HG03103 (cell line): ENCODE data around the gene TMEM86B.
"Not testable (repeated sequence)": the region's sequence is repeated elsewhere in the genome, so short reads cannot be mapped to it uniquely, and the experiment has no call there.

ENCODE experiments used
- ATAC-seq: cut with Tn5 transposase; IDR thresholded peaks from one replicate; pipeline ENCODE4 v1.9.1; 2021; ENCODE audit warnings: low read depth; ENCODE audit not compliant: unreplicated experiment

The TMEM86B gene

DNA sequence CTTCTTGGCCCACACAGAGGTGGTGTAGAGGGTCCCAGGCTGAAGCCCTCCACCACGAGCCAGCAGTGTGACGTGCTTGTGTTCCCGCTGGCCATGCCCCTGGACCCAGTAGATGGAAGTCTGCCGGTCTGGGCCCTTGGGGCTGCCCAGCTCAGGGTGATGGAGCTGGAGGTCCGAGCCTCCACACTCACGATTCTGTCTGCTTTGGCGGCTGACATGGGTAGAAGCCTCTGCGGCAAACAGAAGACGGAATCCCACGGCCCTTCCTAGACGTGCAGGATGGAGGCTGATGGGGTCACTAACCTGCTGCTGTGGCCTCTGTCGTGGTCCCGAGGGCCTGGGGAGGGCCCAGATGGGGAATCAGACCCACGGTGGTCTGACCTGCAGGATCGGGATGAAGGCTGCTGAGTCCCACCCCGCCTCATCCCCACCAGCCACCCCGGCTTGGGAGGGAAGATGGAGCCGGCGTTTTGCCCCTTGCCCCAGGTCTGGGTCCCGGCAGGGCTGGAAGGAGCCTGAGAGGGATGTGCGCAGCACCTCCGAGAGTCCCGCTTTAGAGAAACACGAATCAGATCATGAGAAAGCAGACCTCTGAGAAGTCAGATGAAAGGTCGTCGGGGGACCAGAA is 4.4 kb downstream of the TMEM86B start:
- no peak for ATAC-seq

- no peak for ATAC-seq
These were observed 5.1 kb downstream of the TMEM86B start for GRCh38 chr19:55223291-55224037.

GRCh38 chr19:55220525-55220924 is 8.0 kb downstream of the TMEM86B start:
- no peak for ATAC-seq

- no peak for ATAC-seq
These were observed 11.9 kb downstream of the TMEM86B start for GRCh38 chr19:55216461-55217198.

DNA sequence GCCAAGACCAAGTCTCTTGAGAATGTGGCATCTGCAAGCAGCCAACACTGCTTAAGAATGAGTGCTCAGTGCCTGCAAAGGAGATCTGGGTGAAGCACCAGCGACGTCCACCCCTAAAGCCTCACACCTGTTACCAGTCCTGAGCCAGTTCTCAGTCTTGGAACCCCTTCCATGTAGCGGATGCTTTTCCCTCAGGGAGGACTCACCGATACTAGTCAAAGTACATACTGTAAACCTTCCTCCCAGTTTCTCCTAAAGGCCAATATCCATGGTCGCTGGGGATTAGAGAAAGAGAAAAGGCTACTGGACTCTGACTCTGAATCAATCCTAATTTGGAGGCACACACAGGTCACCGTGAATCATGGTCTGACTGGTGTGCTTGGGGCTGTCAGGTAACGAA is 15.0 kb downstream of the TMEM86B start:
- no peak for ATAC-seq

DNA sequence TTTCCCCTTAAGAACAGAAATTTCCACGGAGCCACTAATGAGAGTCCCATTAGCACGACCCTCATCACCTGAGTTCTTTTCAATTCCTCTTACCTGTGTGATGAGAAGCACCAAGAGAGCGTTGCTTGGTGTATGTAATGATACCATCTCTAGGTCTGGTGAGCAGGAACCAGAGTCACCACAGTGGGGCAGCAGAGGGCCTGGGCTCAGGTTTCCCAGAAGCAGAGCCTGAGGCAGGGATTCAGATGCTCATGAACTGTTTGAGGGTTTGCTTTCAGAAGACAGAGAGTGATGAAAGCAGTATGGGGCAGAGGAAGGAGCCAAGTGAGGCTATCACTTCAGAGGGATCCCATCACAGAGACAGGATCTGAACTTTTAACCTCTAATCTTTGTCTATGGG is 16.1 kb downstream of the TMEM86B start:
- no peak for ATAC-seq

- no peak for ATAC-seq
These were observed 18.7 kb downstream of the TMEM86B start for GRCh38 chr19:55209693-55210472.

DNA sequence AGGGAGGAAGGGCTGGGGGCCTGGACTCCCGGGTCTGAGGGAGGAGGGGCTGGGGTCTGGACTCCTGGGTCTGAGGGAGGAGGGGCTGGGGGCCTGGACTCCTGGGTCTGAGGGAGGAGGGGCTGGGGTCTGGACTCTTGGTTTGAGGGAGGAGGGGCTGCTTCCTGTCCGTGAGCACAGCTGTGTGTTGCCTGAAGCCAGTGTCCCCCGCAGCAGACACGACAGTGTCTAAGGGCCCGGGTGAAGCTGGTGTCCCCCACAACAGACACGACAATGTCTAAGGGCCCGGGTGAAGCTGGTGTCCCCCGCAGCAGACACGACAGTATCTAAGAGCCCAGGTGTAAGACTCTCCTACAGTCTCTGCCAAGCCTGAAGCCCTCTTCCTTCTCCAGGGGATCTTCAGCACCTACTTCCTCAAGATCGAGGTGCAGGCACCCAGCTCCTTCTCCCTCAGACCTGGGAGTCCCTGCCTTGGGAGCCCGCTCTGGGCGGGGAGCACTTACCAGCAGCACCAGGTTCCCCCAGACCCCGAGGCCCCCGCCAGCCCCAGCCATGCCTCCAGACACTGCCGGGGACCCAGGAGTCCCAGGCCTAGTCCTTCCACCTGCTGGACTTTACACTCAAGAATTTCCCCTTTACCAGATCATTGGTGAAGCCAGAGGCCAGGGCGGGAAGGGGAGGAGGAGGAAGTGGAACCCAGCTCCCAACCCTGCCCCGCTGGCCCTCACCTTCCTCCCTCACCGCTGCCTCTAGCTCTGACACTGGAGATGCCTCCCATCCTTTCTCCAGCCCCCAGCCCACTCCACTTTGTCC is 19.5 kb downstream of the TMEM86B start, which contains the start of gene PTPRH:
Gene PTPRH, minus strand, starts transcription at position 622 of the 813 bp plus-strand sequence. Its CDS starts 68 bp downstream, at position 554.
- ATAC-seq: no peak

GRCh38 chr19:55206664-55207500 is 21.7 kb downstream of the TMEM86B start:
- ATAC-seq: no peak

DNA sequence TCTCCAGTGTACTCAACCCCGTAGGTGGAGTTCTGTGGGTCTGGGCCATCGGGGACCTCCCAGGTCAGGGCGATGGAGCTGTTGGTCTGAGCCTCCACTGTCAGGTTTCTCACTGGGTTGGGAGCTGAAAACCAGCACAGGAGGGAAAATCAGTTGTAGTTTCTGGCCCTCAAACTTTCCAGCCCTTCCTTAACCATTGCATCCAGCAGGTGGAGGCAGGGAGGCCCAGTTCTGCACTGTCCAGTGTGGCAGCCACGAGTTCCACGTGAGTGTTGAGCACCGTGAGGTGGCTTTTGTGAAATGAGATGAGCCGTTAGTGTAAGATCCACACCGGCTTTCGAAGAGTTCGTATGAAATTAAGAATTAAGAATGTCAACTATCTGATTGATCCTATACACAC is 26.4 kb downstream of the TMEM86B start:
- not testable (repeated sequence) for ATAC-seq

GRCh38 chr19:55199620-55200204 is 28.9 kb downstream of the TMEM86B start:
- ATAC-seq: no peak

DNA sequence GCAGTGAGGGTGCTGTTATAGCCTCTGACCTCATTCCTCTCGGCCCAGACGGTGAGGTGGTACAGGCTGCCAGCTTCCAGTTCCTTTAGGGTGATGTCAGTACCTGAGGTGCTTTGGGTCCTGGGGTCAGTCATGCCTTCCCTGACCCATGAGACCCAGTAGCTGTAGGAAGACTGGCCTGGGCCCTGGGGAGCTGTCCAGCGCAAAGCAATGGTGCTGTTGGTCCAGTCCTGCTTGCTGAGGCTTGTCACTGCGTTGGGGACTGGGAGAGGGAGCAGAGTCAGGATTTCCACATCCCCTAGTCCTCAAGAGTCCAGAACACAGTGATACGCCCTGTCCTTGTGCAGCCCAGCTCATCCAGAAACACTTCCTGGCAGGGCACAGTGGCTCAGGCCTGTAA is 29.9 kb downstream of the TMEM86B start:
- no peak for ATAC-seq

DNA sequence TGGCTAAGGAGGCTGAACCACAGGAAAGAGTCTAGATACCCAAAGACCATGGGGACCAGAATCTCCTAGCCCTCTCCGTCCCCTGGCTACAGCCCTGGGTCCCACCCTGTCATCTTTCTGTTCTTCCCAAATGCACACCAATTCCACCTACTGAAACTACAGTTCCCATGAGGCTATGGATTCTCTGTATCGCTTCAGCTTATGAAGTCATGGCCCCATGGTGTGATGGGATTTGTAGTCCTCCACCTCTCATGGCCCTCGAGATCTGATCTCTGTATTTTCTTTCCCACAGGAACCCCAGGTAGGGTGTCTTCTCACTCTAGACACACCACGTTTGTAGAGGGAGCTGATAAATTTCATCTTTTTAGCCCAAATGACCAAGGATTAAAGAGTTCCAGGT is 31.0 kb downstream of the TMEM86B start:
- ATAC-seq: no peak

DNA sequence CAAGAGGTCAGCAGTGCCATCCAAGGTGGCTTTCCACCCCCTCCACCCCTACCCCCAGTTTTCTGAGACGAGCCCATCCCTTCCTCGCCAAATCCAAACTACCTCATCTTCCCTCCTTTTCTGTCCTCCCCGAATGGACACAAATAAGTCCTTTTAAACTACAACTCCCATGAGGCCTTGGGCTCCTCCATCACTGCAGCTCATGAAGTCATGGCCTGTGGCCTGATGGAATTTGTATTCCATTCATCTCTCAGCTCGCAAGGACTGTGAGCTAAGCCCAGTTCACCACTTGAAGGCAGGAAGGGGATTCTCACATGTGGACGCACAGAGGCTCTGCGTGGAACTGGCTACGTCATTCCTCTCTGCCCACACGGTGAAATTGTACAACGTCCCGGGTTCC is 31.8 kb downstream of the TMEM86B start:
- ATAC-seq: no peak

GRCh38 chr19:55193481-55193880 is 35.1 kb downstream of the TMEM86B start:
- ATAC-seq: no peak

DNA sequence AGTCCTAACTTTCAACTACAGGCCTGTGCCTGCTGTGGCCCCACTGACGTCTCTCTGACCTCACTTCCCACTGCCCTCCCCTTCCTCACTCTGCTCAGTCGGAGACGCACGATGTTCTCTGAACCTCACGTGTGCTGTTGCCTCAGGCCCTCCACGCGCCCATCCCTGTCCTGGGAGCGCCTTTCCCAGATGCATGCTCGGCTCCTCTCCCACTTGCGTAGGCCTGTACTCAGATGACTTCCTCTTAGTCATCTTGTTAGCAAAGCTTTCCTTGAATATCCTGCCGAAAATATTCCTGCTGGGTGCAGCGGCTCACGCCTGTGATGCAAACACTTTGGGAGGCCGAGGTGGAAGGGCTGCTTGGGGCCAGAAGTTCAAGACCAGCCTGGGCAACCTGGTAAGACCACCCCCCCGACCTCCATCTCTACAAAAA is 39.1 kb downstream of the TMEM86B start:
- ATAC-seq: no peak

- no peak for ATAC-seq
These were observed 39.9 kb downstream of the TMEM86B start for GRCh38 chr19:55188625-55189024.

DNA sequence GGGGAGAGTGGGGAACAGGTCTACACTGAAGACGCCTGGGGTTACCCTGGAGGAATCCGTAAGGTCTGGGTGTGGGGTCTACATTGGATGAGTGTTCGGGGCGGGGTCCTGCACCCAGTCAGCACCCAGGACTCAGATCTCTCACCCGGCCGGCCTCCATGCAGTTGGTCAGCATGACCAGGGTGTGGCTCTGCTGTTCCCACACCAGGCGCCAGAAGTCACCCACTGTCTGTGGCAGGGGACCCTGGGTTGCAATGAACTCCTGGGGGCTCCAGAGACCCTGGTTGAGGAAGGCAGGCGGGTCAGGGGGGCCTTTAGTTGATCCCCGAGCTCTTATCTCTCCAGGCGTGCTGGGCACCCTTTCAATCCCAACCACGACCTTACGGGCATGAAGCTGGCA is 42.5 kb downstream of the TMEM86B start:
- ATAC-seq: no peak

- no peak for ATAC-seq
These were observed 46.8 kb downstream of the TMEM86B start for GRCh38 chr19:55181740-55182139.
